Stimulated activated effector memory CD8-positive, alpha-beta T cell treated with anti-CD3 and anti-CD28 coated beads, Interleukin-12 subunit alpha, Interleukin-12 subunit beta, amount 100 ng/mL, for 72 hours (primary cell): Measurements from ENCODE around the gene MIEN1.
A peak's percentile ranks its signal among the peaks of the same experiment; 100 is the strongest.
"Not testable (repeated sequence)": the region's sequence is repeated elsewhere in the genome, so short reads cannot be mapped to it uniquely, and the experiment has no call there.

Experiments
- ATAC-seq: fragments of 150-1000 bp; cut with Tn5 transposase; 2 replicates; pipeline ENCODE4 v1.10.0; 2021
- DNase-seq, 2 donors: peaks; one replicate each; pipeline ENCODE4 v3.0.0; 2021 to 2022; ENCODE audit warnings: low spot score in 2 of 2
- H3K27ac Mint-ChIP-seq: one replicate; pipeline ENCODE4 v1.8.0; 2022; ENCODE audit warnings: mild to moderate bottlenecking, mixed read lengths
- H3K36me3 Mint-ChIP-seq: one replicate; pipeline ENCODE4 v1.8.0; 2022; ENCODE audit warnings: mild to moderate bottlenecking, mixed read lengths
- H3K4me1 Mint-ChIP-seq: one replicate; pipeline ENCODE4 v1.8.0; 2022; ENCODE audit warnings: mixed read lengths
- H3K4me3 Mint-ChIP-seq: one replicate; pipeline ENCODE4 v1.8.0; 2022; ENCODE audit warnings: mild to moderate bottlenecking, mixed read lengths
- H3K9me3 Mint-ChIP-seq: one replicate; pipeline ENCODE4 v1.8.0; 2022; ENCODE audit warnings: mixed read lengths

MIEN1 gene

DNA sequence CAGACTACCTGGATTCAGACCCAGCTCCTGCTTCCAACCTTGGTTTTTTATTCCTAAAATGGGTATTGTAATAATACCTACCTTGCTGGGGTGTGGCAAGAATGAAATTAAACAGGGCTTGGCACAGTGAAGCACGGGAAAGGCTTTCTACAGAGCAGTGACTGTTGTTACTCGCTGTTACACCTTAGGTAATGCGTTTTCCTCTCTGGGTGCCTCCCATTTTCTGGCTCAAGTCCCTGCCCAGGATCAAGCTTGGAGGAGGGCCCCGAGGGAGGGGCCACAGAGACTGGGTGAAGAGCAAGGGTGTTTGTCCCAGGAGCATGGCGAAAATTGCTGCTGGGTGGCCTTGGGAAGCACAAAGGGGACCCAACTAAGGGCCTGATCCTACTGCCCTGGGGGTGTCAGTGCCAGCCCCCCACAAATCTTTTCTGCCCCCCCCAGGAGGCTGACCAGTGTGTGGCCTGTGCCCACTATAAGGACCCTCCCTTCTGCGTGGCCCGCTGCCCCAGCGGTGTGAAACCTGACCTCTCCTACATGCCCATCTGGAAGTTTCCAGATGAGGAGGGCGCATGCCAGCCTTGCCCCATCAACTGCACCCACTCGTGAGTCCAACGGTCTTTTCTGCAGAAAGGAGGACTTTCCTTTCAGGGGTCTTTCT is 13.3 kb downstream of the MIEN1 start:
- Mint-ChIP-seq H3K36me3 (no peaks in the 10 kb centered on the region), H3K9me3 (no peaks in the 10 kb centered on the region), H3K27ac (no peak overlapping the region), H3K4me1 (no peaks in the 10 kb centered on the region), H3K4me3 (no peak overlapping the region)
- DNase-seq (no peak), ATAC-seq (no peak)

DNA sequence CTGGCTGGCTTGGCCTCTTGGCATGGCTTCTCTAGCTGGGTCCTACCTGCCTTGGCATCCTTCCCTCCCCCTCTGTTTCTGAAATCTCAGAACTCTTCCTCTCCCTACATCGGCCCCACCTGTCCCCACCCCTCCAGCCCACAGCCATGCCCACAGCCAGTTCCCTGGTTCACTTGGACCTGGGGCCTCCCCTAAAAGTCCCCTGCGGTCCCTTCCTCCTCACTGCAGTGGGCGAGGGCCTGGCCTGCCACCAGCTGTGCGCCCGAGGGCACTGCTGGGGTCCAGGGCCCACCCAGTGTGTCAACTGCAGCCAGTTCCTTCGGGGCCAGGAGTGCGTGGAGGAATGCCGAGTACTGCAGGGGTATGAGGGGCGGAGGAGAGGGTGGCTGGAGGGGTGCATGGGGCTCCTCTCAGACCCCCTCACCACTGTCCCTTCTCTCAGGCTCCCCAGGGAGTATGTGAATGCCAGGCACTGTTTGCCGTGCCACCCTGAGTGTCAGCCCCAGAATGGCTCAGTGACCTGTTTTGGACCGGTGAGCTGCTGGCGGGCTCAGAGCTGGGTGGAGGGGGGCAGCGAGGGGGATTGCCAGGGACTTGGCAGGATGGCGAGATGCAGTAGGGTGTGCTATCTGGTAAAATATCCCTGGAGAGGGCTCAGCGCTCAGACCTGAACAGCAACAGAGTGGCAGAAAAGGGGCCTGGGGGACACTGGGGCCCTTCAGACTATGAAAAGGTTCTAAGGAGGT is 14.1 kb downstream of the MIEN1 start:
- no peak overlapping the region for H3K27ac Mint-ChIP-seq
- H3K4me3 Mint-ChIP-seq: no peak overlapping the region
- H3K4me1 Mint-ChIP-seq: no peaks in the 10 kb centered on the region
- H3K9me3 Mint-ChIP-seq: no peaks in the 10 kb centered on the region
- H3K36me3 Mint-ChIP-seq: no peaks in the 10 kb centered on the region
- ATAC-seq (peak; percentile 9), DNase-seq (no peak)

DNA sequence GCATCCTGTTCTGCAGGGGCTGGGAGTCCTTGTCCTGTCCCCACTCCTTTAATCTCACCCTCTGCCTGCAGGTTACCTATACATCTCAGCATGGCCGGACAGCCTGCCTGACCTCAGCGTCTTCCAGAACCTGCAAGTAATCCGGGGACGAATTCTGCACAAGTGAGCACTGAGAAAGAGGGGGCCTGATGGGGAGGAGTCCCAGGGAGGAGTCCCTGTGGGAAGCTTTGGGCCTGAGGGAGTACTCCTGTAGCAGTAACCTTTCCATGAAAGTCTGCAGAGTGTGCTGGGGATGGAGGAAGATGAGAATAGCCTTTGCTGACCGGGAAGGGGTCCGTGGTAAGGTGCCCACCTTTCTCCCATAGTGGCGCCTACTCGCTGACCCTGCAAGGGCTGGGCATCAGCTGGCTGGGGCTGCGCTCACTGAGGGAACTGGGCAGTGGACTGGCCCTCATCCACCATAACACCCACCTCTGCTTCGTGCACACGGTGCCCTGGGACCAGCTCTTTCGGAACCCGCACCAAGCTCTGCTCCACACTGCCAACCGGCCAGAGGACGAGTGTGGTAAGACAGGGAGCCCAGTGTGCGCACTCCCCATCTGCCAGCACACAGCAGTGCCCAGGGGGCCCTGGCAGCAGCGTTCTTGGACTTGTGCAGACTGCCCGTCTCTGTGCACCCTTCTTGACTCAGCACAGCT is 14.8 kb downstream of the MIEN1 start:
- peak; percentile 21 for ATAC-seq
- no peak for DNase-seq
- no peaks in the 10 kb centered on the region for H3K36me3 Mint-ChIP-seq
- H3K27ac Mint-ChIP-seq: no peak overlapping the region
- H3K9me3 Mint-ChIP-seq: no peaks in the 10 kb centered on the region
- no peaks in the 10 kb centered on the region for H3K4me1 Mint-ChIP-seq
- no peak overlapping the region for H3K4me3 Mint-ChIP-seq

DNA sequence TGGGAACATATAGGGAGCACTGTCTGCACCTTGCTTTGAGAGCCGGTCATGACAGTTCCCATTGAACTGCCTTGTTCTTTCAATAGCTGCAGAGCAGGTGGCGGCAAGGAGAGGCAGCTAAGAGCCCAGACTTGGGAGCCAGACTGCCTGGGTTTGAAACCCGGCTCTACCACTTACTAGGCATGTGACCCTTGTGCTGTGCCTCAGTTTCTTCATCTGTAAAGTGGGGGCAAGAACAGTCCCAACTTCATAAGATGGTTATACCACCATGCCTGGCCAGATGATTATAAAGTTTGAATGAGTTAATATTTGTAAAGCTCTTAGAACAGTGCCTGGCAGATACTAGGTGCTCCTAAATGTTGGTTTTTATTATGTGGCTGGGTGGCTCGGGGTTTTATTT is 16.1 kb downstream of the MIEN1 start:
- H3K36me3 Mint-ChIP-seq: no peaks in the 10 kb centered on the region
- H3K4me3 Mint-ChIP-seq: no peak overlapping the region
- DNase-seq: no peak

GRCh38 chr17:39711851-39712250 is 18.5 kb downstream of the MIEN1 start:
- Mint-ChIP-seq H3K27ac (no peak overlapping the region), H3K4me1 (peaks cover 19% of the 10 kb centered on the region), H3K4me3 (no peak overlapping the region), H3K36me3 (no peaks in the 10 kb centered on the region), H3K9me3 (no peaks in the 10 kb centered on the region)
- ATAC-seq (no peak), DNase-seq (no peak)

More for the DNA sequence above, 16.1 kb downstream of the MIEN1 start:
- H3K27ac Mint-ChIP-seq: no peak overlapping the region
- no peaks in the 10 kb centered on the region for H3K9me3 Mint-ChIP-seq
- H3K4me1 Mint-ChIP-seq: peaks cover 6% of the 10 kb centered on the region
- ATAC-seq: no peak

- ATAC-seq, H3K9me3 Mint-ChIP-seq, H3K36me3 Mint-ChIP-seq, H3K4me3 Mint-ChIP-seq, DNase-seq, H3K27ac Mint-ChIP-seq: not testable (repeated sequence)
- H3K4me1 Mint-ChIP-seq: peaks cover 21% of the 10 kb centered on the region
Measured at GRCh38 chr17:39711071-39711470, 19.3 kb downstream of the MIEN1 start.

DNA sequence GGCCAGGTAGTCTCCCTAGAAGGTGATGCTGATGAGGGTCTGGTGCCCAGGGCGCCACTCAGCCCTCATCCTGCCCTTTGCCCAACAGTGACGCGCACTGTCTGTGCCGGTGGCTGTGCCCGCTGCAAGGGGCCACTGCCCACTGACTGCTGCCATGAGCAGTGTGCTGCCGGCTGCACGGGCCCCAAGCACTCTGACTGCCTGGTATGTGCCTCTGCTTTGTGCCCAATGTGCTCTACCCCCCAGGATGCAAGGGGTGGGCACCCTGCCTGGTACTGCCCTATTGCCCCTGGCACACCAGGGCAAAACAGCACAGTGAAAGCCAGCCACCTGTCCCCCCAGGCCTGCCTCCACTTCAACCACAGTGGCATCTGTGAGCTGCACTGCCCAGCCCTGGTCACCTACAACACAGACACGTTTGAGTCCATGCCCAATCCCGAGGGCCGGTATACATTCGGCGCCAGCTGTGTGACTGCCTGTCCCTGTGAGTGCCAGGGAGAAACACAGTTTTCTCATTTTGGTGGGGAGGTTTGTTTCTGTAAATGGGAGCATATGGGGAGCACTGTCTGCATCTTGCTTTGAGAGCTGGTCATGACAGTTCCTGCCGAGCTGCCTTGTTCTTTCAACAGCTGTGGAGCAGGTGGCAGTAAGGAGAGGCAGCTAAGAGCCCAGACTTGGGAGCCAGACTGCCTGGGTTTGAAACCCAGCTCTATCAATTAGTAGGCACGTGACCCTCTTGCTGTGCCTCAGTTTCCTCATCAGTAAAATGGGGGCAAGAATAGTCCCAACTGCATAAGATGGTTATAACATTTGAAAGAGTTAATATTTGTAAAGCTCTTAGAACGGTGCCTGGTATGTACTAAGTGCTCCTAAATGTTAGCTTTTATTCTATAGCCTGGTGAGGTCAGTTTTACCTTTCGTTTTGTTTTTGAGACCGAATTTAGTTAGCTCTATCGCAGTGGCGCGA is 20.1 kb downstream of the MIEN1 start:
- Mint-ChIP-seq H3K36me3 (no peaks in the 10 kb centered on the region), H3K27ac (peak overlapping the region; percentile 90), H3K4me3 (peak overlapping the region; percentile 34)

GRCh38 chr17:39709319-39709997 is 20.9 kb downstream of the MIEN1 start:
- DNase-seq (no peak), ATAC-seq (peak; percentile 29)
- peak overlapping the region; percentile 90 for H3K27ac Mint-ChIP-seq
- H3K4me1 Mint-ChIP-seq: peaks cover 21% of the 10 kb centered on the region
- H3K4me3 Mint-ChIP-seq: peak overlapping the region; percentile 34
- H3K9me3 Mint-ChIP-seq: no peaks in the 10 kb centered on the region
- H3K36me3 Mint-ChIP-seq: no peaks in the 10 kb centered on the region

More for the DNA sequence above, 20.1 kb downstream of the MIEN1 start:
- Mint-ChIP-seq H3K4me1 (peaks cover 21% of the 10 kb centered on the region), H3K9me3 (no peaks in the 10 kb centered on the region)
- peak; percentile 27 for ATAC-seq
- DNase-seq: no peak

- Mint-ChIP-seq H3K9me3 (no peaks in the 10 kb centered on the region), H3K4me3 (no peak overlapping the region), H3K36me3 (no peaks in the 10 kb centered on the region), H3K4me1 (peaks cover 28% of the 10 kb centered on the region), H3K27ac (peak overlapping the region; percentile 87)
- ATAC-seq (no peak), DNase-seq (no peak)
Measured at GRCh38 chr17:39706921-39707337, 23.4 kb downstream of the MIEN1 start.

DNA sequence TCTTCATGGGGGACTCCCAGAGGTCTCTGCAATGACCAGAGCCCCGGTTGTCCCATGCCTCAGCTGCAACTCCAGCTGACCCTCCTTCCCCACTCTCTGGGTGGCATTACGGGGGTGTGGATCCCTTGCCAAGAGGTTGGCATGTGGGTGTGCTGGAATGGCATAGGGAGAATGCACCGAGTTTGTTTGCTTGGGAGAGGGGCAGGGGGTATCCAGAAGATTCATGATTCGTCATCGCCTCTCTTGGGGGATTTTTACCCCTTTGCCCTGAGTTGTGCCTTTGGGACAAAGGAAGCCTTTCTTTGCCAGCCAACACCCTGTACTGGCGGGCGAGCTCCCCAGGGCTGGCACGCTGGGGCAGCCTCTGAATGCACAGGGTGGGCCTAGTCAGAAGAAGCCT is 23.9 kb downstream of the MIEN1 start:
- no peak for ATAC-seq

DNA sequence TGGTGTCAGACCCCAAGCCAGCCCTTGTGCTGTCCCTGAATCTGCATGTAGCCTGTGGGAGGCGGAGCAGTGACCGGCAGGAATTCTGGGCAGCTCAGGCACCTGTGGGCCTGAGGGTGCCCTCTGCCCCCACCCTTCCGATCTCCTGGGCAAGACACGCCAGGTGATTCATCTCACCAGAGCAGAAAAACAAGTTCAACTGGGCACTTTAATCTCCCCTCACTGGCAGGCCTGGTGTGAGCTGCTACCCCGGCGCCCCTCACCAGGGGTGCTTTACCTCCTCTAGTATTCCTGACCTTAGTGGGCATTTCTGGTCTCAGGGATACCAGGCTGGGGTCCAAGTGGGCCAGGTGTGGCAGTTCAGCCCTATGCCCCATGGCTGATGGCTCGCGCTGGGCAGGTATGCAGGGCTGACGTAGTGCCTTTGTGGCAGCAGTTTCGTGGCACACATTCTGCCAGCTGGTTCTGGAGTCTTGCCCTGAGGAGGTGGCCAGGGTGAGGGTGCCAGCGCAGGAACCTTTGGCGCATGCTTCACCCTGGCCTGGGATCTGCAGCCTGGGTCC is 24.5 kb downstream of the MIEN1 start:
- no peaks in the 10 kb centered on the region for H3K36me3 Mint-ChIP-seq
- no peak overlapping the region for H3K27ac Mint-ChIP-seq
- no peak for DNase-seq
- ATAC-seq: no peak
- no peak overlapping the region for H3K4me3 Mint-ChIP-seq
- peaks cover 28% of the 10 kb centered on the region for H3K4me1 Mint-ChIP-seq
- no peaks in the 10 kb centered on the region for H3K9me3 Mint-ChIP-seq

More for the DNA sequence above, 23.9 kb downstream of the MIEN1 start:
- H3K4me3 Mint-ChIP-seq: no peak overlapping the region
- no peak for DNase-seq
- H3K36me3 Mint-ChIP-seq: no peaks in the 10 kb centered on the region
- no peaks in the 10 kb centered on the region for H3K9me3 Mint-ChIP-seq
- H3K27ac Mint-ChIP-seq: no peak overlapping the region
- H3K4me1 Mint-ChIP-seq: peaks cover 28% of the 10 kb centered on the region

DNA sequence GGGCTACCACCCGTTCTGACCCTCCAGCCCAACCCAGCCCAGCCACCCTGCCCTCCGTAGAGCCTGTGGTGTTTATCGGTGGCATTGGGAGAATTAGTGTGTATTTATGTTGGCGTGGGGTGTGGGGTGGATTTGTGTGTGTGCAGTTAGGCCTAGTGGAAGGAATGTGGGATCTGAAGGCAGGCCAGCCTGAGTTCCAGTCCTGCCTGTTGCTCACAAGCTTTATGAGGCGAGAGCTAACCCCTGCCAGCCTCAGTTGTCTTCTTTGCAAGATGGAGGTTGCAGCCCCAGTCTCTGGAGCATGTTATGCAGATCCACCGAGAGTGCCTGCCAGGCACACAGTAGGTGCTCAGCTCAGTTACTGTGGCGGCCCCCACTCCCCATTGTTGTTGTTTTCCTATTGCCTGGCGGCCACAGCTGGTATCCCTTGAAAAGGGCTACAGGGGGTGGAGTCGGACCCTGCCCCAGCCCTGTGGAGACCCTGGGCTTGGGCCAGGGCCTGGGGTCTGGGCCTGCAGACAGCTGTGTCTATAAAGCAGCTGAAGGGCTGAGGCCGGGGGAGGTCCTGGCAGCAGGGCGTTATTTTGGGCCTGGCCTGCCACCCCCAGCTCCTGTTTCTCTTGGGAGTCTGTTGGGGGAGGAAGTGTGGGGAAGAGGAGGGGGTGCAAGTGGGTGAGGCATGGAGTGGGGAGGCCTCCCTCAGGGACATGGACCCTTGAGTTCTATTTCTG is 25.3 kb downstream of the MIEN1 start:
- Mint-ChIP-seq H3K36me3 (no peaks in the 10 kb centered on the region), H3K27ac (peak overlapping the region; percentile 57), H3K4me1 (peaks cover 28% of the 10 kb centered on the region), H3K9me3 (no peaks in the 10 kb centered on the region), H3K4me3 (no peak overlapping the region)
- no peak for DNase-seq
- no peak for ATAC-seq

GRCh38 chr17:39703913-39704312 is 26.4 kb downstream of the MIEN1 start:
- Mint-ChIP-seq H3K4me3 (no peak overlapping the region), H3K9me3 (no peaks in the 10 kb centered on the region), H3K4me1 (peaks cover 29% of the 10 kb centered on the region), H3K27ac (peak overlapping the region; percentile 57), H3K36me3 (no peaks in the 10 kb centered on the region)
- DNase-seq (no peak), ATAC-seq (no peak)
